H9 (cell line): ENCODE data around the gene ADSL. TPM values are rescaled to one million over a fixed set of nuclear protein-coding genes. Genes with fewer than 3 reads are reported as not detected.
A peak's percentile ranks its signal among the peaks of the same experiment; 100 is the strongest.

Experiments used
- DNase-seq: peaks from one replicate; pipeline ENCODE4 v3.0.0-alpha.2; 2017
- H2AFZ ChIP-seq: one replicate; pipeline ENCODE4 v1.6.1; 2013; ENCODE audit warnings: mild to moderate bottlenecking, low read length, control low read depth, moderate library complexity
- H2AK5ac ChIP-seq: 2 replicates; pipeline ENCODE4 v1.6.1; 2013; ENCODE audit warnings: low read length, control low read depth, mixed read lengths; ENCODE audit not compliant: insufficient read length
- H2BK120ac ChIP-seq: one replicate; pipeline ENCODE4 v1.6.1; 2013; ENCODE audit warnings: low read depth, mild to moderate bottlenecking, low read length, control low read depth, inconsistent platforms; ENCODE audit not compliant: poor library complexity, severe bottlenecking
- H2BK12ac ChIP-seq: 2 replicates; pipeline ENCODE4 v1.6.1; 2013; ENCODE audit warnings: low read length, control low read depth, mixed read lengths, low read depth; ENCODE audit not compliant: insufficient read length
- H2BK15ac ChIP-seq: 2 replicates; pipeline ENCODE4 v1.6.1; 2013; ENCODE audit warnings: low read depth, low read length, control low read depth
- H2BK20ac ChIP-seq: one replicate; pipeline ENCODE4 v1.6.1; 2013; ENCODE audit warnings: low read depth, mild to moderate bottlenecking, low read length, control low read depth, inconsistent platforms; ENCODE audit not compliant: poor library complexity, severe bottlenecking
- H2BK5ac ChIP-seq: 2 replicates; pipeline ENCODE4 v1.6.1; 2013; ENCODE audit warnings: low read length, control low read depth, mixed read lengths; ENCODE audit not compliant: insufficient read length
- H3K14ac ChIP-seq: 2 replicates; pipeline ENCODE4 v1.6.1; 2013; ENCODE audit warnings: low read length, control low read depth; ENCODE audit not compliant: insufficient read depth
- H3K18ac ChIP-seq: 2 replicates; pipeline ENCODE4 v1.6.1; 2013; ENCODE audit warnings: low read depth, mild to moderate bottlenecking, mixed read lengths, low read length, control low read depth; ENCODE audit not compliant: insufficient read length
- H3K23ac ChIP-seq: 2 replicates; pipeline ENCODE4 v1.6.1; 2013; ENCODE audit warnings: low read length, control low read depth, mixed read lengths, low read depth; ENCODE audit not compliant: insufficient read length
- H3K23me2 ChIP-seq: 2 replicates; pipeline ENCODE4 v1.6.1; 2013; ENCODE audit warnings: low read depth, mild to moderate bottlenecking, mixed read lengths, low read length, control low read depth; ENCODE audit not compliant: insufficient read length, poor library complexity, severe bottlenecking
- H3K27ac ChIP-seq: 2 replicates; pipeline ENCODE4 v1.5.1; 2013; ENCODE audit warnings: low read length, control low read depth, mixed read lengths, low read depth; ENCODE audit not compliant: insufficient read length
- H3K27me3 ChIP-seq: 2 replicates; pipeline ENCODE4 v1.6.1; 2013; ENCODE audit warnings: low read length, control low read depth, inconsistent platforms; ENCODE audit not compliant: insufficient read depth
- H3K4ac ChIP-seq: 2 replicates; pipeline ENCODE4 v1.6.1; 2013; ENCODE audit warnings: low read depth, mild to moderate bottlenecking, control low read depth, inconsistent platforms, low read length, moderate library complexity
- H3K4me1 ChIP-seq: 2 replicates; pipeline ENCODE4 v1.6.1; 2013; ENCODE audit warnings: low read length, control low read depth, inconsistent platforms; ENCODE audit not compliant: insufficient read depth
- H3K4me2 ChIP-seq: 2 replicates; pipeline ENCODE4 v1.6.1; 2013; ENCODE audit warnings: low read length, control low read depth, mixed read lengths; ENCODE audit not compliant: insufficient read length, insufficient read depth
- H3K56ac ChIP-seq: 2 replicates; pipeline ENCODE4 v1.6.1; 2013; ENCODE audit warnings: low read depth, mild to moderate bottlenecking, mixed read lengths, low read length, control low read depth; ENCODE audit not compliant: insufficient read length
- H3K79me1 ChIP-seq: 2 replicates; pipeline ENCODE4 v1.6.1; 2013; ENCODE audit warnings: low read depth, mild to moderate bottlenecking, moderate library complexity, low read length, control low read depth, inconsistent platforms; ENCODE audit not compliant: insufficient read depth, poor library complexity, severe bottlenecking
- H3K79me2 ChIP-seq: 2 replicates; pipeline ENCODE4 v1.6.1; 2013; ENCODE audit warnings: low read length, control low read depth, inconsistent platforms; ENCODE audit not compliant: insufficient read depth
- H3K9ac ChIP-seq: 2 replicates; pipeline ENCODE4 v1.6.1; 2013; ENCODE audit warnings: low read length, control low read depth, mixed read lengths; ENCODE audit not compliant: insufficient read length; ENCODE audit errors: extremely low read depth
- H3K9me3 ChIP-seq: one replicate; pipeline ENCODE4 v1.6.1; 2013; ENCODE audit warnings: low read depth, low read length, inconsistent platforms; ENCODE audit not compliant: control insufficient read depth
- H3T11ph ChIP-seq: one replicate; pipeline ENCODE4 v1.6.1; 2013; ENCODE audit warnings: mild to moderate bottlenecking, low read length, control low read depth, inconsistent platforms
- H4K20me1 ChIP-seq: one replicate; pipeline ENCODE4 v1.6.1; 2013; ENCODE audit not compliant: control insufficient read depth, insufficient read length, insufficient read depth
- H4K5ac ChIP-seq: 2 replicates; pipeline ENCODE4 v1.6.1; 2013; ENCODE audit warnings: low read depth, mild to moderate bottlenecking, mixed read lengths, low read length, control low read depth; ENCODE audit not compliant: insufficient read length
- H4K8ac ChIP-seq: replicated peaks from 2 replicates; pipeline ENCODE4 v1.6.1; 2013; ENCODE audit warnings: low read length, control low read depth, mixed read lengths, low read depth; ENCODE audit not compliant: insufficient read length
- H4K91ac ChIP-seq: 2 replicates; pipeline ENCODE4 v1.6.1; 2013; ENCODE audit warnings: low read depth, mild to moderate bottlenecking, moderate library complexity, mixed read lengths, low read length, control low read depth; ENCODE audit not compliant: insufficient read length
- H3K27ac Mint-ChIP-seq, 3 experiments: 2 replicates in 2 of 3; 3 replicates in 1 of 3; pipeline ENCODE4 v1.8.0; 2020 to 2021; ENCODE audit warnings: mixed read lengths in 3 of 3, mild to moderate bottlenecking in 1 of 3, moderate library complexity in 1 of 3
- H3K27me3 Mint-ChIP-seq: 2 replicates; pipeline ENCODE4 v1.8.0; 2021; ENCODE audit warnings: low read depth, mild to moderate bottlenecking, moderate library complexity, mixed read lengths
- H3K36me3 Mint-ChIP-seq, 3 experiments: 2 replicates in 2 of 3; 3 replicates in 1 of 3; pipeline ENCODE4 v1.8.0; 2020 to 2021; ENCODE audit warnings: low read depth in 3 of 3, mixed read lengths in 3 of 3; ENCODE audit not compliant: insufficient read depth in 1 of 3
- H3K4me1 Mint-ChIP-seq, 2 experiments: 2 replicates each; pipeline ENCODE4 v1.8.0; 2020; ENCODE audit warnings: mixed read lengths in 2 of 2
- H3K4me3 Mint-ChIP-seq, 2 experiments: 2 replicates in 1 of 2; 3 replicates in 1 of 2; pipeline ENCODE4 v1.8.0; 2020 to 2021; ENCODE audit warnings: mild to moderate bottlenecking in 2 of 2, mixed read lengths in 2 of 2, moderate library complexity in 1 of 2
- H3K9me3 Mint-ChIP-seq, 2 experiments: 2 replicates in 1 of 2; 3 replicates in 1 of 2; pipeline ENCODE4 v1.8.0; 2020; ENCODE audit warnings: mild to moderate bottlenecking in 2 of 2, mixed read lengths in 2 of 2, moderate library complexity in 1 of 2
- CTCF ChIP-seq: fragments of 200-600 bp; sonication (generic); conservative IDR thresholded peaks from 3 replicates; pipeline ENCODE4 v1.8.0; 2021; ENCODE audit warnings: antibody characterized with exemption, mild to moderate bottlenecking
- whole genome bisulfite sequencing: extraction: QIAGEN DNeasy Blood & Tissue Kit; methylation state at CpG from one replicate; pipeline ENCODE4 v1.1.7; 2013; ENCODE audit warnings: missing lambda C conversion rate, low lambda C conversion rate, mixed read lengths; ENCODE audit not compliant: insufficient read length; ENCODE audit errors: extremely low coverage; 5-methylcytosine and 5-hydroxymethylcytosine counted together
- total RNA-seq: library from RNA; stranded (reverse); gene quantifications from 2 replicates; pipeline ENCODE4 v1.2.1, GENCODE V29; 2021

ADSL gene
- total RNA-seq, 1 experiment from 2014 or later, result 175 TPM

- Histone ChIP-seq H3K56ac (no peak overlapping the region), H3K27me3 (no peaks in the 10 kb centered on the region), H2BK5ac (no peak overlapping the region), H2BK12ac (no peak overlapping the region), H3K4me1 (no peaks in the 10 kb centered on the region), H2BK20ac (no peak overlapping the region), H2AFZ (no peak overlapping the region), H3K4me2 (no peak overlapping the region), H3K14ac (no peak overlapping the region), H4K8ac (no peak overlapping the region), H3K27ac (no peak overlapping the region), H2AK5ac (no peak overlapping the region), H3K23ac (no peak overlapping the region), H4K5ac (no peak overlapping the region), H4K20me1 (no peaks in the 10 kb centered on the region), H4K91ac (no peak overlapping the region), H2BK120ac (no peak overlapping the region), H3K4ac (no peak overlapping the region), H3K79me1 (no peaks in the 10 kb centered on the region), H3K9me3 (no peaks in the 10 kb centered on the region), H3K79me2 (peaks cover 4% of the 10 kb centered on the region; the same call in 1 of the 2 replicates), H2BK15ac (no peak overlapping the region), H3K23me2 (no peaks in the 10 kb centered on the region), H3K9ac (no peak overlapping the region), H3K18ac (no peak overlapping the region), H3T11ph (no peak overlapping the region)
- no CpG with 5 or more reads among the region's 3 CpGs for WGBS
- DNase-seq, result no peak
- no peak overlapping the region for H3K4me3 Mint-ChIP-seq
- no peaks in the 10 kb centered on the region for H3K9me3 Mint-ChIP-seq
- H3K4me1 Mint-ChIP-seq, result peaks cover 0 to 10% of the 10 kb centered on the region in 2 experiments
- H3K27ac Mint-ChIP-seq, result peak overlapping the region in 2 of 3 experiments; percentile 6 to 11; a peak in 3 of 7 replicates
- no peaks in the 10 kb centered on the region for H3K27me3 Mint-ChIP-seq
- H3K36me3 Mint-ChIP-seq, result peaks cover 0 to 3% (median 0%) of the 10 kb centered on the region in 3 experiments; a peak in 4 of 7 replicates
- TF ChIP-seq CTCF, result no peak
Measured at GRCh38 chr22:40383905-40384304, 37.6 kb downstream of the ADSL start.
